Measurements from ENCODE around the gene KNSTRN.

KNSTRN gene

DNA sequence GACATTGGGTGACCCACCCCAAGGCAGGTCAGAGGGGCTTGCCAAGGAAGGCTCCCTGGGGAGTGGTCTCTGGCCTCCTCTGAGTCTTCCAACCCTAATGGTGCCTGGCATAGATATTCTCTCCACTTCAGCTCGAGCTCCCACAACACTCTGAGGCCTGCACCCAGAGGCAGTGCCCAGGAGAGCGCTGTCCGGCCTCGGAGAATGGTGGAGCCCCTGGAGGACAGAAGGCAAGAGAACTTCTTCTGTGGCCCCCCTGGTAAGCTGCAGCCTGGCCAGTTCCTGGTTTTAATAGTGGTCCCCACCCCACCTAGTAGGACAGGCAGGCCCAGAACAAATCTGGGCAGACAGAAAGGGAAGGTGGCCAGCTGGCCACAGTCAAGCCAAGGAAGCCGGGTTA lies 17.5 kb upstream of the KNSTRN start:
- Histone ChIP-seq H3K9ac (no peak overlapping the region), H3K9me3 (ENCODE audit: control insufficient read depth, low read length) (no peaks in the 10 kb centered on the region), H3K4me2 (ENCODE audit: low read length) (no peak overlapping the region), H3K79me2 (no peaks in the 10 kb centered on the region), H3K4me3 (ENCODE audit: low read depth, low read length) (no peak overlapping the region), H3K4me1 (no peaks in the 10 kb centered on the region), H3K27me3 (ENCODE audit: control insufficient read depth, insufficient read depth, low read length) (no peaks in the 10 kb centered on the region), H2AFZ (no peak overlapping the region), H3K36me3 (ENCODE audit: control insufficient read depth, insufficient read depth, low read length) (no peaks in the 10 kb centered on the region), H3K27ac (no peak overlapping the region)
- TF ChIP-seq, protein P1, sequence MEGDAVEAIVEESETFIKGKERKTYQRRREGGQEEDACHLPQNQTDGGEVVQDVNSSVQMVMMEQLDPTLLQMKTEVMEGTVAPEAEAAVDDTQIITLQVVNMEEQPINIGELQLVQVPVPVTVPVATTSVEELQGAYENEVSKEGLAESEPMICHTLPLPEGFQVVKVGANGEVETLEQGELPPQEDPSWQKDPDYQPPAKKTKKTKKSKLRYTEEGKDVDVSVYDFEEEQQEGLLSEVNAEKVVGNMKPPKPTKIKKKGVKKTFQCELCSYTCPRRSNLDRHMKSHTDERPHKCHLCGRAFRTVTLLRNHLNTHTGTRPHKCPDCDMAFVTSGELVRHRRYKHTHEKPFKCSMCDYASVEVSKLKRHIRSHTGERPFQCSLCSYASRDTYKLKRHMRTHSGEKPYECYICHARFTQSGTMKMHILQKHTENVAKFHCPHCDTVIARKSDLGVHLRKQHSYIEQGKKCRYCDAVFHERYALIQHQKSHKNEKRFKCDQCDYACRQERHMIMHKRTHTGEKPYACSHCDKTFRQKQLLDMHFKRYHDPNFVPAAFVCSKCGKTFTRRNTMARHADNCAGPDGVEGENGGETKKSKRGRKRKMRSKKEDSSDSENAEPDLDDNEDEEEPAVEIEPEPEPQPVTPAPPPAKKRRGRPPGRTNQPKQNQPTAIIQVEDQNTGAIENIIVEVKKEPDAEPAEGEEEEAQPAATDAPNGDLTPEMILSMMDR (IDR thresholded peaks at IDR 0.05), result no peak

DNA sequence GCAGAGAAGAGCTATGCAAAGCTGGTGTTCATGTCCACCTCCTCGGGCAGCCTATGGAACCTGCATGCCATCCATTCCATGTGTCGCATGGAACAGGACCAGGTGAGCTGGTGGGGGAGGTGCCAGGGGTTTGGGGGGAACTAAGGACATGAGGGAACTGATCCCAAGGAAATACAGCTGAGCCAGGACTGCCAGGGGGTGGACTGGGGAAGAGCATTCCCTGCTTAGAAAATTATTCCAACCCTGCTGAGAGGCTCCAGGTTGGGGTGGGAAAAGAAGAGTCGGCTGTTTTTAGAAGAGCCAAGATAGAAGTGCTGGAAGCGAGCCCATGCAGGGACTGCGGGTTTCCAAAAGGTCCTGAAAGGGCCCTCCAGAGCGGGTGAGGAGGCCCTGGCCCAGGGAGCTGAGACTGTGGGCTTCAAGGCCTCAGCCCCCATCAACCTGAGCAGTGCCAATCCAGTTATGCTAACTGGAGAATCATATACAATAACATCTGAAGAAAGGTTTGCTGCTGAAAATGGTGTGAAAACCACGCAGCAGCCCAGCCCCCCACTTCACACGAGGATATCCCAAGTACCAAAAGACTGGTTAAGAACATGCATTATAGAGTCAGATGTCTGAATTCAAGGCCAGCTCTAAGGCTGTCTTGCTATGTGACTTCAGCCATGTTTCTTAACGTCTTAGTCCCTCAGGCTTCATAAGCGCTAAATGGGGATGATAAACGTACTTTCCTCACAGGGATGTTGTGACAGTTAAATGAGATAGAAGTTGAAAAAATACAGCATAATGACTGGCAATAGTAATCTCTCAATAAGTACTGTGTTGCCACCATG lies 16.7 kb upstream of the KNSTRN start:
- Histone ChIP-seq H3K27ac (no peak overlapping the region), H3K9ac (no peak overlapping the region), H2AFZ (no peak overlapping the region), H3K9me3 (ENCODE audit: control insufficient read depth, low read length) (no peaks in the 10 kb centered on the region), H3K4me2 (ENCODE audit: low read length) (no peak overlapping the region), H3K4me3 (ENCODE audit: low read depth, low read length) (no peak overlapping the region), H3K27me3 (ENCODE audit: control insufficient read depth, insufficient read depth, low read length) (no peaks in the 10 kb centered on the region), H3K4me1 (no peaks in the 10 kb centered on the region), H3K36me3 (ENCODE audit: control insufficient read depth, insufficient read depth, low read length) (no peaks in the 10 kb centered on the region), H3K79me2 (no peaks in the 10 kb centered on the region)
- TF ChIP-seq, protein P1 (IDR thresholded peaks at IDR 0.05), result no peak

DNA sequence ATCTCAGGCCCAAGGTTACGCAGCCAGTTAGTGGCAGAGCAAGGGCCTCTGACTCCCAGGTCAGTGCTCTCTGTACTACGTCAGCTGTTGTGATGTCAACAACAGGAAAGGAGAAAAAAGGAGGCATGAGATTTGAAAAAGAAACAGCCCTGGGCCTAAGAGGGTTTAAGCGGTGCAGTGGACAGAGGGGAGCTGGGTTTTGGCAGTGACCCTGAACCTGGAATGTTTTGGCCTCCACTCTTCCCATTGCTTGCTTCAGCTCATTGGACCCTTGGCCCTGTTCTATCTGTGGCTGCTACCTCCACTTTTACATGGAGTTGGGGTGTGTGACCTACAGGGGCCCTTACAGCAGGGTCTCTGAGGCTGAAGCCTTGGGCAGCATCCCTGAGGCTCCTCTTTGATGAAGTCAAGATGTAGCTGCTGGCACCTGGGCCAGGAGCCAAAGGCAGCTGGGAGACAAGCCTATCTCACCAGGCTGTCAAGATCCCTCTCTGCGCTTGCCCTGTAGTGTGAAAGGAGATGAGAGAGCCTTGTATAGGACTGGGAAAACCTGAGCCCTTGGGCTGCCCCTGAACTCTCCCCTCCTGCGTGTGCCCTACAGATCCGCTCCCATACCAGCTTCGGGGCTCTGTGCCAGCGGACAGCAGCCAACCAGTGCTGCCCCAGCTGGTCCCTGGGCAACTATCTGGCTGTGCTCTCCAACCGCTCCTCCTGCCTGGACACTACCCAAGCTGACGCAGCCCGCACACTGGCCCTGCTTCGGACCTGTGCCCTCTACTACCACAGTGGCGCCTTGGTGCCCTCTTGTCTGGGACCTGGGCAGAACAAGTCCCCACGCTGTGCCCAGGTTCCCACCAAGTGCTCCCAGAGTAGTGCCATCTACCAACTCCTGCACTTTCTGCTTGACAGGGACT lies 15.8 kb upstream of the KNSTRN start:
- no peaks in the 10 kb centered on the region for H3K79me2 ChIP-seq
- no peak overlapping the region for H3K4me2 ChIP-seq (ENCODE audit: low read length)
- H3K4me3 ChIP-seq (ENCODE audit: low read depth, low read length), result no peak overlapping the region
- no peak overlapping the region for H3K9ac ChIP-seq
- TF ChIP-seq, protein P1 (IDR thresholded peaks at IDR 0.05), result no peak
- H2AFZ ChIP-seq, result peak overlapping the region; percentile 50
- H3K9me3 ChIP-seq (ENCODE audit: control insufficient read depth, low read length), result no peaks in the 10 kb centered on the region
- H3K36me3 ChIP-seq (ENCODE audit: control insufficient read depth, insufficient read depth, low read length), result no peaks in the 10 kb centered on the region
- H3K4me1 ChIP-seq, result no peaks in the 10 kb centered on the region
- H3K27ac ChIP-seq, result peak overlapping the region; percentile 82
- no peaks in the 10 kb centered on the region for H3K27me3 ChIP-seq (ENCODE audit: control insufficient read depth, insufficient read depth, low read length)

DNA sequence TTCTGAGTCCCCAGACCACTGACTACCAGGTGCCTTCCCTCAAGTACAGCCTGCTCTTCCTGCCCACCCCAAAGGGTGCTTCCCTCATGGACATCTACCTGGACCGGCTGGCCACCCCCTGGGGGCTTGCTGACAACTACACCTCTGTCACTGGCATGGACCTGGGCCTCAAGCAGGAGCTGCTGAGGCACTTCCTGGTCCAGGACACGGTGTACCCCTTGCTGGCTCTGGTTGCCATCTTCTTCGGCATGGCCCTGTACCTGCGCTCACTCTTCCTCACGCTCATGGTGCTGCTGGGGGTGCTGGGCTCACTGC lies 15.2 kb upstream of the KNSTRN start:
- Histone ChIP-seq H3K4me2 (ENCODE audit: low read length) (no peak overlapping the region), H3K36me3 (ENCODE audit: control insufficient read depth, insufficient read depth, low read length) (no peaks in the 10 kb centered on the region), H3K79me2 (no peaks in the 10 kb centered on the region), H3K27me3 (ENCODE audit: control insufficient read depth, insufficient read depth, low read length) (no peaks in the 10 kb centered on the region), H3K9ac (no peak overlapping the region), H3K4me1 (no peaks in the 10 kb centered on the region), H3K9me3 (ENCODE audit: control insufficient read depth, low read length) (no peaks in the 10 kb centered on the region), H2AFZ (peak overlapping the region; percentile 74), H3K27ac (peak overlapping the region; percentile 82), H3K4me3 (ENCODE audit: low read depth, low read length) (no peak overlapping the region)
- TF ChIP-seq, protein P1 (IDR thresholded peaks at IDR 0.05), result no peak

Measured in parathyroid adenoma (tissue), 2 donors.